Measurements from ENCODE around the gene COA1.
A peak's percentile ranks its signal among the peaks of the same experiment; 100 is the strongest.
"Not testable (repeated sequence)": the region's sequence is repeated elsewhere in the genome, so short reads cannot be mapped to it uniquely, and the experiment has no call there.

The COA1 gene

GRCh38 chr7:43695365-43695764 lies 34.0 kb downstream of the COA1 start:
- no peak for DNase-seq (ENCODE audit: low read depth)
- no peak overlapping the region for H3K4me3 ChIP-seq (replicated peaks; ENCODE audit: low read depth, low read length)
- no peak for TF ChIP-seq CTCF (IDR thresholded peaks at IDR 0.05; ENCODE audit: low read length, missing control alignments)

DNA sequence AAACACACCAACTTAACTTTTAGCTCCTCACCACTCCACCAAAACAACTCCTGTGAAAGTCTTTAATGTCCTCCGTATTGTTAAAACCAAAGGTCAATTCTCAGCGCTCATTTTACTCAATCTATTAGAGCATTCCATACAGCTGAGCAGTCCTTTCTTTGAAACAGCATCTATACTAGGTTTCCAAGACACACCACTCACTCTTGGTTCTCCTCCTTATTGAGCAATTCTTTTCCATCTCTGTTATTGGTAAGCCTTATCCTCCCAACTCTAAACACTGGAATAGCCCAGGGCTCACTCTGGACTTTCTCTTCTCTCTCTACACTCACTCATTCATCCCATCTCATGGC lies 34.9 kb downstream of the COA1 start:
- TF ChIP-seq CTCF (IDR thresholded peaks at IDR 0.05; ENCODE audit: low read length, missing control alignments): no peak
- H3K4me3 ChIP-seq (replicated peaks; ENCODE audit: low read depth, low read length): no peak overlapping the region
- DNase-seq (ENCODE audit: low read depth): peak; percentile 82

DNA sequence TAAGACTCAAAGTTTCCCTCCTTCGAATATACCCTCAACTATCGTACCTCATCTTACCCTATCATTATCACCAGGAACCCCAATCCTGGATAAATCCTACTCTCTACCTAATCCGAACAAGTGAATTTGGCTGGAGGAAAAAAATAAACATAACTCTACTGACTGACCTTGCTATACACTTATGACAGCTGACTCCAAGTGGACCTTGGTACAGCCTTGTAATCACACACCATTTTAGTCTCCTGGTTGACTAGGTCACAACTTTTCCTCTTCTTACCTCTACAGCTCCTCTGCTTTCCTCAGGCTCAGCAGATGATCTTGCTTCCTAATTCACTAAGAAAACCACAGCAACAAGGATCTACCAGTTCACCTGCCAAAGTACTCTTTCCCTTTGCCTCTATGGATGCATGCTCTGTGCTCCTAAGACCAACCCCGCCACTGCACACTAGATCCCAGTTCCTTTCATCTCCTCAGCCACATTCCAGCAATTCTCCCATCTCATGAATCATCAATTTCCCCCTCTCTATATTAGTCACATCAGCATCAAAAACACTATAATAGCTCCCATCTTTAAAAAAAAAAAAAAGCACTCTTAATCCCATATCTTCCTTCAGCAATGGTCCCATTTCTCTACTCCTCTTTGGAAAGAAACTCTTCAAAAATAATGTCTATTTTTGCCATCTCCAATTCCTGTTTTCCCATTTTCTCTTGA lies 35.5 kb downstream of the COA1 start:
- peak; percentile 59 for DNase-seq (ENCODE audit: low read depth)
- TF ChIP-seq CTCF (IDR thresholded peaks at IDR 0.05; ENCODE audit: low read length, missing control alignments): no peak
- no peak overlapping the region for H3K4me3 ChIP-seq (replicated peaks; ENCODE audit: low read depth, low read length)

DNA sequence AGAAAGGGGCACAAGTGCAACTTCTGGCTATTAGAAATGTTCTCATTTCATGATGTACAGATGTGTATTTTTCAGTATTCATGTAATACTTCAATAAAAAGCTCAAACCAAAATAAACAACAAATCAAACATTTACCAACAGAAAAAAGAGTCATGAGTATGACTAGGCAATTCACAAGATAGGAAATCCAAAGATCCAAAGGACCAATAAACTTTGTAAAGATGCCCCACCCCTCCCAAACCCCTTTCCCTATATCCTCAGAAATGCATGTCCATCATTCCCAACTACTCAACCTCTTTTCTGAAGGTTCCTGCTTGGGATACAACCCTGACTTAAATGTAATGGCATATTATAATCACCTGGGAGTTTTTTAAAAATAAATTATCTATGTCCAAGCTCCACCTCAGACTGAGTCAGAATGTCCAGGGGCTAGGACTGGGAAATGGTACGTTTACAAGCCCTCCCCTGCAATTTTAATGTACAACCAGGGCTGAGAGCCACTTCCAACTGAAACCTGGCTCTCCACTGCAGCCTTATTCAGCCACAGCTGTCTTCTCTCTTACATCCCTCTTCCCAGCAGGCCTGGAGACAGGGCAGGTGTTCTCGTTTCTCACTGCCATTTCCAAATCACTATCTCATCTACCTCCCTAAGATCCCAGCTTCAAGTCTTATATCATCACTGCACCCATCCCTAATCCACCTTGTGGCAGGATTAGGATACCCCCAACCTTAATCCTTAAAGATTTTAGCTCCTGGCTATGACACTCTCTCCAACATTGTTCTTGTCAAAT lies 36.5 kb downstream of the COA1 start:
- H3K4me3 ChIP-seq (replicated peaks; ENCODE audit: low read depth, low read length): no peak overlapping the region
- TF ChIP-seq CTCF (IDR thresholded peaks at IDR 0.05; ENCODE audit: low read length, missing control alignments): no peak
- DNase-seq (ENCODE audit: low read depth): no peak

GRCh38 chr7:43691611-43692010 lies 37.7 kb downstream of the COA1 start:
- no peak overlapping the region for H3K4me3 ChIP-seq (replicated peaks; ENCODE audit: low read depth, low read length)
- no peak for DNase-seq (ENCODE audit: low read depth)
- TF ChIP-seq CTCF (IDR thresholded peaks at IDR 0.05; ENCODE audit: low read length, missing control alignments): no peak

GRCh38 chr7:43689115-43689514 lies 40.2 kb downstream of the COA1 start:
- TF ChIP-seq CTCF (IDR thresholded peaks at IDR 0.05; ENCODE audit: low read length, missing control alignments): no peak
- DNase-seq (ENCODE audit: low read depth): no peak
- no peak overlapping the region for H3K4me3 ChIP-seq (replicated peaks; ENCODE audit: low read depth, low read length)

DNA sequence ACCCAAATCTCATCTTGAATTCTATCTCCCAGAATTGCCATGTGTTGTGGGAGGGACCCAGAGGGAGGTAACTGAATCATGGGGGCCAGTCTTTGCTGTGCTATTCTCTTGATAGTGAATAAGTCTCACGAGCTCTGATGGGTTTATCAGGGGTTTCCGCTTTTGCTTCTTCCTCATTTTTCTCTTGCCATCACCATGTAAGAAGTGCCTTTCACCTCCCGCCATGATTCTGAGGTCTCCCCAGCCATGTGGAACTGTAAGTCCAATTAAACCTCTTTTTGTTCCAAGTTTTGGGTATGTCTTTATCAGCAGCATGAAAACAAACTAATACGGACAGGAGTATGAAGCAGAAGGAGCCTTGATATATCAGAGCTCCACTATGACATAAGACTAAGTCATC lies 41.5 kb downstream of the COA1 start:
- not testable (repeated sequence) for H3K4me3 ChIP-seq (replicated peaks; ENCODE audit: low read depth, low read length); DNase-seq (ENCODE audit: low read depth)

Measured in fibroblast of pulmonary artery (primary cell).